H9 (cell line): Measurements from ENCODE around the gene CDC123. TPM values are rescaled to one million over a fixed set of nuclear protein-coding genes. Genes with fewer than 3 reads are reported as not detected.
"Not testable (repeated sequence)": the region's sequence is repeated elsewhere in the genome, so short reads cannot be mapped to it uniquely, and the experiment has no call there.

Experiments
- DNase-seq: peaks from one replicate; pipeline ENCODE4 v3.0.0-alpha.2; 2017
- H2AFZ ChIP-seq: one replicate; pipeline ENCODE4 v1.6.1; 2013; ENCODE audit warnings: mild to moderate bottlenecking, low read length, control low read depth, moderate library complexity
- H2AK5ac ChIP-seq: 2 replicates; pipeline ENCODE4 v1.6.1; 2013; ENCODE audit warnings: low read length, control low read depth, mixed read lengths; ENCODE audit not compliant: insufficient read length
- H2BK120ac ChIP-seq: one replicate; pipeline ENCODE4 v1.6.1; 2013; ENCODE audit warnings: low read depth, mild to moderate bottlenecking, low read length, control low read depth, inconsistent platforms; ENCODE audit not compliant: poor library complexity, severe bottlenecking
- H2BK12ac ChIP-seq: 2 replicates; pipeline ENCODE4 v1.6.1; 2013; ENCODE audit warnings: low read length, control low read depth, mixed read lengths, low read depth; ENCODE audit not compliant: insufficient read length
- H2BK15ac ChIP-seq: 2 replicates; pipeline ENCODE4 v1.6.1; 2013; ENCODE audit warnings: low read depth, low read length, control low read depth
- H2BK20ac ChIP-seq: one replicate; pipeline ENCODE4 v1.6.1; 2013; ENCODE audit warnings: low read depth, mild to moderate bottlenecking, low read length, control low read depth, inconsistent platforms; ENCODE audit not compliant: poor library complexity, severe bottlenecking
- H2BK5ac ChIP-seq: 2 replicates; pipeline ENCODE4 v1.6.1; 2013; ENCODE audit warnings: low read length, control low read depth, mixed read lengths; ENCODE audit not compliant: insufficient read length
- H3K14ac ChIP-seq: 2 replicates; pipeline ENCODE4 v1.6.1; 2013; ENCODE audit warnings: low read length, control low read depth; ENCODE audit not compliant: insufficient read depth
- H3K18ac ChIP-seq: 2 replicates; pipeline ENCODE4 v1.6.1; 2013; ENCODE audit warnings: low read depth, mild to moderate bottlenecking, mixed read lengths, low read length, control low read depth; ENCODE audit not compliant: insufficient read length
- H3K23ac ChIP-seq: 2 replicates; pipeline ENCODE4 v1.6.1; 2013; ENCODE audit warnings: low read length, control low read depth, mixed read lengths, low read depth; ENCODE audit not compliant: insufficient read length
- H3K23me2 ChIP-seq: 2 replicates; pipeline ENCODE4 v1.6.1; 2013; ENCODE audit warnings: low read depth, mild to moderate bottlenecking, mixed read lengths, low read length, control low read depth; ENCODE audit not compliant: insufficient read length, poor library complexity, severe bottlenecking
- H3K27ac ChIP-seq: 2 replicates; pipeline ENCODE4 v1.5.1; 2013; ENCODE audit warnings: low read length, control low read depth, mixed read lengths, low read depth; ENCODE audit not compliant: insufficient read length
- H3K27me3 ChIP-seq: 2 replicates; pipeline ENCODE4 v1.6.1; 2013; ENCODE audit warnings: low read length, control low read depth, inconsistent platforms; ENCODE audit not compliant: insufficient read depth
- H3K4ac ChIP-seq: 2 replicates; pipeline ENCODE4 v1.6.1; 2013; ENCODE audit warnings: low read depth, mild to moderate bottlenecking, control low read depth, inconsistent platforms, low read length, moderate library complexity
- H3K4me1 ChIP-seq: 2 replicates; pipeline ENCODE4 v1.6.1; 2013; ENCODE audit warnings: low read length, control low read depth, inconsistent platforms; ENCODE audit not compliant: insufficient read depth
- H3K4me2 ChIP-seq: 2 replicates; pipeline ENCODE4 v1.6.1; 2013; ENCODE audit warnings: low read length, control low read depth, mixed read lengths; ENCODE audit not compliant: insufficient read length, insufficient read depth
- H3K56ac ChIP-seq: 2 replicates; pipeline ENCODE4 v1.6.1; 2013; ENCODE audit warnings: low read depth, mild to moderate bottlenecking, mixed read lengths, low read length, control low read depth; ENCODE audit not compliant: insufficient read length
- H3K79me1 ChIP-seq: 2 replicates; pipeline ENCODE4 v1.6.1; 2013; ENCODE audit warnings: low read depth, mild to moderate bottlenecking, moderate library complexity, low read length, control low read depth, inconsistent platforms; ENCODE audit not compliant: insufficient read depth, poor library complexity, severe bottlenecking
- H3K79me2 ChIP-seq: 2 replicates; pipeline ENCODE4 v1.6.1; 2013; ENCODE audit warnings: low read length, control low read depth, inconsistent platforms; ENCODE audit not compliant: insufficient read depth
- H3K9ac ChIP-seq: 2 replicates; pipeline ENCODE4 v1.6.1; 2013; ENCODE audit warnings: low read length, control low read depth, mixed read lengths; ENCODE audit not compliant: insufficient read length; ENCODE audit errors: extremely low read depth
- H3K9me3 ChIP-seq: one replicate; pipeline ENCODE4 v1.6.1; 2013; ENCODE audit warnings: low read depth, low read length, inconsistent platforms; ENCODE audit not compliant: control insufficient read depth
- H3T11ph ChIP-seq: one replicate; pipeline ENCODE4 v1.6.1; 2013; ENCODE audit warnings: mild to moderate bottlenecking, low read length, control low read depth, inconsistent platforms
- H4K20me1 ChIP-seq: one replicate; pipeline ENCODE4 v1.6.1; 2013; ENCODE audit not compliant: control insufficient read depth, insufficient read length, insufficient read depth
- H4K5ac ChIP-seq: 2 replicates; pipeline ENCODE4 v1.6.1; 2013; ENCODE audit warnings: low read depth, mild to moderate bottlenecking, mixed read lengths, low read length, control low read depth; ENCODE audit not compliant: insufficient read length
- H4K8ac ChIP-seq: replicated peaks from 2 replicates; pipeline ENCODE4 v1.6.1; 2013; ENCODE audit warnings: low read length, control low read depth, mixed read lengths, low read depth; ENCODE audit not compliant: insufficient read length
- H4K91ac ChIP-seq: 2 replicates; pipeline ENCODE4 v1.6.1; 2013; ENCODE audit warnings: low read depth, mild to moderate bottlenecking, moderate library complexity, mixed read lengths, low read length, control low read depth; ENCODE audit not compliant: insufficient read length
- H3K27ac Mint-ChIP-seq, 3 experiments: 2 replicates in 2 of 3; 3 replicates in 1 of 3; pipeline ENCODE4 v1.8.0; 2020 to 2021; ENCODE audit warnings: mixed read lengths in 3 of 3, mild to moderate bottlenecking in 1 of 3, moderate library complexity in 1 of 3
- H3K27me3 Mint-ChIP-seq: 2 replicates; pipeline ENCODE4 v1.8.0; 2021; ENCODE audit warnings: low read depth, mild to moderate bottlenecking, moderate library complexity, mixed read lengths
- H3K36me3 Mint-ChIP-seq, 3 experiments: 2 replicates in 2 of 3; 3 replicates in 1 of 3; pipeline ENCODE4 v1.8.0; 2020 to 2021; ENCODE audit warnings: low read depth in 3 of 3, mixed read lengths in 3 of 3; ENCODE audit not compliant: insufficient read depth in 1 of 3
- H3K4me1 Mint-ChIP-seq, 2 experiments: 2 replicates each; pipeline ENCODE4 v1.8.0; 2020; ENCODE audit warnings: mixed read lengths in 2 of 2
- H3K4me3 Mint-ChIP-seq, 2 experiments: 2 replicates in 1 of 2; 3 replicates in 1 of 2; pipeline ENCODE4 v1.8.0; 2020 to 2021; ENCODE audit warnings: mild to moderate bottlenecking in 2 of 2, mixed read lengths in 2 of 2, moderate library complexity in 1 of 2
- H3K9me3 Mint-ChIP-seq, 2 experiments: 2 replicates in 1 of 2; 3 replicates in 1 of 2; pipeline ENCODE4 v1.8.0; 2020; ENCODE audit warnings: mild to moderate bottlenecking in 2 of 2, mixed read lengths in 2 of 2, moderate library complexity in 1 of 2
- CTCF ChIP-seq: fragments of 200-600 bp; sonication (generic); conservative IDR thresholded peaks from 3 replicates; pipeline ENCODE4 v1.8.0; 2021; ENCODE audit warnings: antibody characterized with exemption, mild to moderate bottlenecking
- WGBS: extraction: QIAGEN DNeasy Blood & Tissue Kit; methylation state at CpG from one replicate; pipeline ENCODE4 v1.1.7; 2013; ENCODE audit warnings: missing lambda C conversion rate, low lambda C conversion rate, mixed read lengths; ENCODE audit not compliant: insufficient read length; ENCODE audit errors: extremely low coverage; 5-methylcytosine and 5-hydroxymethylcytosine counted together
- total RNA-seq: library from RNA; stranded (reverse); gene quantifications from 2 replicates; pipeline ENCODE4 v1.2.1, GENCODE V29; 2021

CDC123 gene
- total RNA-seq, 1 experiment from 2014 or later = 159 TPM

GRCh38 chr10:12228851-12229250 is 32.9 kb downstream of the CDC123 start:
- Histone ChIP-seq H3K23ac (no peak overlapping the region), H3K27me3 (no peaks in the 10 kb centered on the region), H3K18ac (no peak overlapping the region), H3K9ac (no peak overlapping the region), H3K79me1 (peaks cover 3% of the 10 kb centered on the region), H2BK20ac (no peak overlapping the region), H3K23me2 (no peaks in the 10 kb centered on the region), H3T11ph (no peak overlapping the region), H3K4me1 (no peaks in the 10 kb centered on the region), H2AFZ (no peak overlapping the region), H4K91ac (no peak overlapping the region), H2AK5ac (no peak overlapping the region), H2BK12ac (no peak overlapping the region), H3K14ac (no peak overlapping the region), H3K79me2 (no peaks in the 10 kb centered on the region), H4K20me1 (no peaks in the 10 kb centered on the region), H3K56ac (no peak overlapping the region), H4K5ac (no peak overlapping the region), H2BK15ac (no peak overlapping the region), H4K8ac (no peak overlapping the region), H3K4ac (no peak overlapping the region), H2BK5ac (no peak overlapping the region), H3K9me3 (no peaks in the 10 kb centered on the region), H3K4me2 (no peak overlapping the region), H2BK120ac (no peak overlapping the region), H3K27ac (no peak overlapping the region)
- H3K27me3 Mint-ChIP-seq = no peaks in the 10 kb centered on the region
- no peak overlapping the region for H3K27ac Mint-ChIP-seq
- WGBS = no CpG with 5 or more reads among the region's 11 CpGs
- H3K4me3 Mint-ChIP-seq = no peak overlapping the region
- H3K4me1 Mint-ChIP-seq = peaks cover 0 to 5% of the 10 kb centered on the region in 2 experiments; a peak in 1 of 4 replicates
- DNase-seq = no peak
- peaks cover 14 to 15% of the 10 kb centered on the region in 2 experiments for H3K9me3 Mint-ChIP-seq
- H3K36me3 Mint-ChIP-seq = peaks cover 45 to 81% (median 68%) of the 10 kb centered on the region in 3 experiments
- TF ChIP-seq CTCF = no peak

- H4K5ac ChIP-seq, H2AK5ac ChIP-seq: not testable (repeated sequence)
Measured at GRCh38 chr10:12234687-12235086, 38.7 kb downstream of the CDC123 start.

More at GRCh38 chr10:12234687-12235086, 38.7 kb downstream of the CDC123 start:
- H3K9me3 ChIP-seq, H2BK12ac ChIP-seq, H2BK120ac ChIP-seq, H3K27ac Mint-ChIP-seq, H3K14ac ChIP-seq, H3K4me1 Mint-ChIP-seq, H3K4ac ChIP-seq, H2BK5ac ChIP-seq, H3K56ac ChIP-seq, H3K27me3 ChIP-seq, H3K4me3 Mint-ChIP-seq, H4K91ac ChIP-seq, H2AFZ ChIP-seq, H3T11ph ChIP-seq, H3K27me3 Mint-ChIP-seq, H3K23me2 ChIP-seq, H3K18ac ChIP-seq, H4K20me1 ChIP-seq, H3K9ac ChIP-seq, H3K79me2 ChIP-seq, H4K8ac ChIP-seq, H3K23ac ChIP-seq, H2BK15ac ChIP-seq, H3K27ac ChIP-seq, H2BK20ac ChIP-seq, H3K9me3 Mint-ChIP-seq, H3K4me2 ChIP-seq, H3K79me1 ChIP-seq, H3K4me1 ChIP-seq, DNase-seq: not testable (repeated sequence)
- WGBS = no CpG with 5 or more reads among the region's 5 CpGs
- peaks cover 36 to 82% (median 66%) of the 10 kb centered on the region in 3 experiments for H3K36me3 Mint-ChIP-seq
